EH (cell line): ENCODE data around the gene BRPF1.

ENCODE experiments used
- DNase-seq: peaks from one replicate; pipeline ENCODE4 v3.0.0-alpha.2; 2015; ENCODE audit warnings: low read depth

The BRPF1 gene

DNA sequence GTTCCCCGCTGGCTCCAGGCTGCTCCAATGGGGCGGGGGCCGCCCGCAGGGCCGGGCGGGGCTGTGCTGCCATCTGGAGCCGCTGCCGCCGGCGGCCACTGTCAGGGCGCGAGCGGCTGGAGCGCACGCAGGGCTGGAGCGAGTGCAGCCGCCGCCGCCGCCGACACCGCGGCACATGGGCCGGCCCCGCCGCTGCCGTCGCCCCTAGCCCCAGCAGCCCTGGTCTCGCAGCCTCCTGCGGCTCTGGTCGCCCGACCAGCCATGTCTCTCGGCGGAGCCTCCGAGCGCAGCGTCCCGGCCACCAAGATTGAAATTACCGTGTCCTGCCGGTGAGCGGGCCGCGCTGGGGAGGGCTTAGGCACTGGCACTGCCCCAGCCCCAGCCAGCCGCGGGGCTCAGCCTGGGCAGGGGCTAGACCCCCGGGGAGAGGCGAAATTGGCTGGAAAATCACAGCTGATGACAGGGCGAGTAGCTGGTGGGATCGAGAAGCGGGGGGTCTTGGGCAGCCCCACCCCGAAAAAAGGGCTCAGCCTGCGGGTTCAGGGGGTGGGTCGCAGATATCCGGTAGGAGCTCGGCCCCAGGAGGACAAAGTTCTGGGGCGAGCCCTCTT, 27.7 kb upstream of the BRPF1 start, which contains the start of gene CPNE9:
CPNE9 (plus strand) TSS at position 98 of the 611 bp plus-strand sequence; CDS start at position 262, 164 bp downstream.
- no peak for DNase-seq

DNA sequence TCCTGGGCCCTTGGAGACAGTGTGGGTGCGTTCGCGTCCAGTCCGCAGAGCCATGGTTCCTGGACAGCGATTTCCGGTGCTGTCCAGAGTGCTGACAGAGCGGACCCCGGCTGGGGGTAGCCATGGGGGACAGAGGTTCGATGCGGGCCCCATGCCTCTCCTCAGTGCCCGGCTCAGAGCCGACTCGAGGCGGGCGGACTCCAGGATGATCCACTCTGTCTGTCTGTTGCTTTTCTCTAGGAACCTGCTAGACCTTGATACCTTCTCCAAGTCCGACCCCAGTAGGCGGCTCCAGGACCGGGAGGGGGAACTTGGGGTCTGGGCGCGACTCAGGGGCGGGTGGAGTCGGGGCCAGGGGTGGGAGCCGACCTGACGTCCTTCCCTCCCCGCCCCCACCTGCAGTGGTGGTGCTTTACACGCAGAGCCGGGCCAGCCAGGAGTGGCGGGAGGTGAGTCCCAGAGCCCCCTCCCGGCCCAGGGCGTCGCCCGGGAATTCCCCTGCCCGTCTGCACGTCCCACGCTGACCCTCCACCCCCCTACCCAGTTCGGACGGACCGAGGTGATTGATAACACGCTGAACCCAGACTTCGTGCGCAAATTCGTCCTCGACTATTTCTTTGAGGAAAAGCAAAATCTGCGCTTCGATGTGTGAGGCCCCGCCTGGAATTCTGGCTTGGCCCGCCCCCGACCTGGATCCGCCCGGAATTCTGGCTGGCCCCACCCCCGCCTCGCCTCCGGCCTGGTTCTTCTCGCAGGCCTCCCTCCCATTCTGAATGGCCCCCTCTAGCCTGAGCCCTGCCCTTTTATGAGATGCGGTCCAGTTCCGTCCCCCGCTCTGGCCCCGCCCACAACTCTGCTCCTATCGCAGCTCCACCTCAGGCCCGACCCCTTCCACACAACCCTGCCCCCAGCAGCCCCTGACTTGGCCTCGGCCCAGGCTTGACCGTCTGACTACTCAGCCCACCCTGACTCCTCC, 26.9 kb upstream of the BRPF1 start:
- DNase-seq = peak; percentile 48

DNA sequence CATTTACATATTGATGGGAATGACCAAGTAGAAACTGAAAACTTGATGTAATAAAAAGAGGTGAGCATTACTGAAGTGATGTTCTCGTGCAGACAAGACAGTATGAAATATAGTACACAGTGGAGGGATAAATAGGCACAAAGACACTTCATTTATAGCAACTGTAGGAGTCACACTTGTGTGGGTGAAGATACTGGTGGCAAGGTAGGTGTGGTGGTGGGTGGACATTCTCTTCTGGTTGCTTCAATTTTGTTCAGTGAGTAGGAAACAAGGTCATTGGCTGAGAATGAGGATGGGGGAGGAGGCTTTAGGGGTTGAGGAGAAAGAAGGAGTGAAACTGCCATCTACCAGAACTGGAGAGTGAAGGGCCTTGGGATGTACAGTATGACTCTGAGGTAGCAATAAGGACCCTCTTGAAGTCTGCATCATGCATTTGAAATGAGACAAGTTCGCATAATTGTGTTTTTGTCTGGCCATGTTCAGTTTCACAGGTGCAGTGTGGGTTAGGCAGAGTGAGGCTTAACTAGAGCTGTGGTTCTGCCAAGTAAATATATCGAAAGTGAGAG, 21.3 kb upstream of the BRPF1 start:
- DNase-seq = no peak

DNA sequence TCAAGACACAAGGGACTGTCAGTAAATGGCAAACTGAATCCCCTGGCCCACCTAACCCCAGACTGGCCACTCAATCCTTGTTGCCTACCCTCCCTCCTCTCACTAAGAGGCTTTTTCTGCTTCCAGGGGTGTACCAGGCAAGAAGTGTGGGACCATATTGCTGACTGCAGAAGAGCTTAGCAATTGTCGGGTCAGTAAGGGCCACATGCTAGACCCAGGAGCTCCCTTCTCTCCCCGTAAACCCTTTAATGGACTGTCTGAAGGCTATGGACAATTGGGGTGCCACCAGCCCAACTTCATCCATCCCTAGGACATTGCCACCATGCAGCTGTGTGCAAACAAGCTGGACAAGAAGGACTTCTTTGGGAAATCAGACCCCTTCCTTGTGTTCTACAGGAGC, 19.1 kb upstream of the BRPF1 start:
- DNase-seq = no peak

DNA sequence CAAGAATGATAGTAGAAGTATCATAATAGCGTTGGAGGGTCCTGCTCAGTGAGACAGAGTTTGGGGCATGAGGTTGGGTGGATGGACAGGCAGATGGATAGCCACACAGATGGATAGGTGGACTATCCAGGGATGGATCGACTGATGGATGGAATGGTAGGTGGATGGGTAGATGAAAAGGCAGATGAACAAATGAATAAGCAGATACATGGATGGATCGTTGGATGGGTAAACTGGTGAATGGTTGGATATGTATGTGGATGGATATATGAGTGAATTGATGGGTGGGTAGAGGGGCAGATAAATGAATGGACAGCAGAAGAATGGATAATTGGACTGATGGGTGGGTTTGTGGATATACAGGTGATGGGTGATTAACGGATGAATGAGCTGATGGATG, 18.4 kb upstream of the BRPF1 start:
- no peak for DNase-seq

DNA sequence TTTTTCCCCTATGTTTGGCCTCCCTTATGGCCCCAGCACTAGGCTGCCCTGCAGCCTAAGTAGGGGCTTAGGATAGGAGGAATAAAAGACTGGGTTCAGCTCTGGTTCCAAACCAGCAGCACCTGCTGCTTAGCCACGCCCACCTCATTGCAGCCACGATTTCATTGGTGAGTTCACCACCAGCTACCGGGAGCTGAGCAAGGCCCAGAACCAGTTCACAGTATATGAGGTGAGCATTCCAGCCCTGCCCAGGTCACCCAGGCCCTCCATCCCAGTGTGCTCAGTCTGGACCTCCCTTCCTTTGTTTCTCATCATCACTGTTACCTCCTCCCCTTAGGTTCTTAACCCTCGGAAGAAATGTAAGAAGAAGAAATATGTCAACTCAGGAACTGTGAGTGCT, 16.4 kb upstream of the BRPF1 start:
- no peak for DNase-seq

DNA sequence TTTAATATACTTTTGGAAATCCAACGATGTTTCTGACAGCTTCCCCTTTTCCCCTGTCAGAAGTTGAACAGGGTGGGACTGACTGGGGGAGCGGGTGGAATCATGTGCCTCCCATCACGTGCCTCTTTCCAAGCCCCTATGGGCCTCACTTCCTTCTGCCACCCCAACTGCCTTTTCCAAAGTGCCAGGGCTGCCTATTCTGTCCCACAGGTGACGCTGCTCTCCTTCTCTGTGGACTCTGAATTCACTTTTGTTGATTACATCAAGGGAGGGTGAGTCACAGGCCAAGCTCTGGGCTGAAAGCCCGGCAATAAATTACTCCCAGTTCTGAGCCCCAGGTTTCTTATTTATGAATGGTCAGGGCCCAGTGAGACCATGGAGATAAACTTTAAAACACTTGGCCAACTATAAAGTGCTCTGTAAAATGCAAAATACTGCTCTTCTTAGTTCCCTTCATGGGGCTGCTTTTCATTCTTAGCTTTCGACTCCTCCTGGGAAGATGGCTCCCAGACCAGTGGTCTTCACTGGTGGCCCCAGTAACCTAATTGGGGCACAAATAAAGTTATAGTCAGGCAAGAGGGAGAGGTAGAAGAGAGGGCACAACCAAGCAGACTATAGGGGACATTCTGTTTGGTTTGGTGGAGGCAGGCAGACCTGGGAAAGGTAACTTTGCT, 15.6 kb upstream of the BRPF1 start:
- peak; percentile 90 for DNase-seq

DNA sequence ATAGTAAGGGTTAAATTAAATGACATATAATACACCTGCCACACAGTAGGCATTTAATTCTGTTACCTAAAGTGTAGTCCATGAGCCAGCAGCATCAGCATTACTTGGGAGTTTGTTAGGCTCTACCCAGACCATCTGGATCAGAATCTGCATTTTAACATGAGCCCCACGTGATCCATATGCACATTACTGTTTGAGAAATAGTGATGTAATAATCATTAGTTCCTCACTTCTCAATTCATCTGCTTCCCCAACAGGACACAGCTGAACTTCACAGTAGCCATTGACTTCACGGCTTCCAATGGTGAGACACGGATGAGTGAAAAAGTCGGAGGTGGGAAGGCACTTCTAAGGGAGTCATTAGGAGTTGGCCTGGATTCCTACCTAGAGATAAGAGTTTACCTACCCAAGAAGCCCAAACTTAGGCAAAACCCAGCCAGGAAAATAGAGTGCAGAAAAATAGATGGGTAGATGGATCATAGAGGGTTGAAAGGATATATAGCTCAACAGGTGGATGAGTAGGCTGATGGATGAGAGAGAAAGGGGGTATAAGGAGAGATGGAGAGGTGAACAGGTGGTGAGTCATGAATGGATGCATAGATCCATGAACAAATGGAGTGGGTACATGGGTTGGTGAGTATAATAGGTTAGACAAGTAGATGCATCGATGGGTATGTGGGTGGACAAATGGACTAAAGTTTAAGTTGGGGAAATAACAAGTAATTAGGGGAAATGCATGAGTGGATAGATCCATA, 14.6 kb upstream of the BRPF1 start:
- DNase-seq = no peak

DNA sequence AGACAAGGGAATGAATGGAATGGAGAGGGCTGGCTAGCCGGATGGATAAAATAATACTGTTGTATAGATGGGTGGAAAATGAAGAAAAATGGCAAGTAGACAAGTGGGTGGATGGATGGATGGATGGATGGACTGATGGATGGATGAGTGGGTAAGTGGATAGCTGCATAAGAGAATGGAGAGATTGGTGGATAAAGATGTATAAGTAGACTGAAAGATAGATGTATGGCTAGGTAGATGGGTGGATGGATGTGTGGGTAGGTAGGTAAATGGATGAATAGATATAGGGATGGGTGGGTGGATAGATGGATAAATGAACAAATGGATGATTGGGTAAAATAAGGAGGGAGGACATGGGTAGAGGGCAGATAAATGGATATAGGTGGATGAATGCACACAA, 14.0 kb upstream of the BRPF1 start:
- DNase-seq = no peak

DNA sequence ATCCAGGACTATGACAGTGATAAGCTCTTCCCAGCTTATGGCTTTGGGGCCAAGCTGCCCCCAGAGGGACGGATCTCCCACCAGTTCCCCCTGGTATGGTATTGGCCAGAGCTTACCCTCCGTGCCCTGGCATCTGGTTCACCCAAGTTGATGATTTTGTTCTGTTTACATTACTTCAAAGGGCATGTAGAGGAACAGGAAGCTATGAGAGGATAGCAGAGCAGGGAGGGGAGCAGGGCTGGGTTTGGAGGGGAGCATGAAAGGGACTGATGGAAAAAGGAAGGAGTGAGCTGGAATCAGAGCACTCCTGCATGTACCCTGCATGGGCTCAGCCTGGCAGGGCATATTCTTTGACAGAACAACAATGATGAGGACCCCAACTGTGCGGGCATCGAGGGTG, 13.4 kb upstream of the BRPF1 start:
- DNase-seq = no peak

DNA sequence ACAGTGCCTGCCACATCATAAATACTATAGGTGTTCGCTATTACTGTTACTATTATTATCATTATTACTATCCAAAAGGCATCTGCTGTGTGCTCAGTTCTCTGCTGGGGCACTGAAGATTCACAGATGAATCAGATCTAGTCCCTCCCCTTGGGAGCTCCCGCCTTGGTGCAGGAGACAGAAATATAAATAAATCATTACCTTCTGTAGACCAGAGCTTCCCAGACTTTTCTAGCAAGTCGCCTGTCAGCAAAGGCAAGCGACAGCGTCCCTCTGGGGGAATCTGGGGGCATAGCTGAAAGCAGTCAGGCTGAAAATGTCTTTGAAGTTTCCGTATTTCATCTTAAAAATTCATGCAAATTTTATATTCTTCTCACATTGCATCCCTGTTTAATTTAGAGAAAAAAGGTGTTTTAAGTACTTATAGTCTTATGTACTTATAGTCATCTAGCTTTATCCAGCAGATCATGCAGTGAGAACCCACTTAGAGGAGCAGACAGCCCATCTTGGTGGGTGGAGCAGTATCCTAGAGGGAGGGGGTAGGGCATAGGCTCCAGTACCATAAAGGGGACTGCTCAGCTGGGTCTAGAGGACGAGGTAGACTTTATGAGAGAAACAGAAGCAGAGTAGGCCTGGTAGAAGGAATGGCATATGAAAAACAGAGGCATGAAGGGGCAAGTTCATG, 10.4 kb upstream of the BRPF1 start:
- peak; percentile 34 for DNase-seq

DNA sequence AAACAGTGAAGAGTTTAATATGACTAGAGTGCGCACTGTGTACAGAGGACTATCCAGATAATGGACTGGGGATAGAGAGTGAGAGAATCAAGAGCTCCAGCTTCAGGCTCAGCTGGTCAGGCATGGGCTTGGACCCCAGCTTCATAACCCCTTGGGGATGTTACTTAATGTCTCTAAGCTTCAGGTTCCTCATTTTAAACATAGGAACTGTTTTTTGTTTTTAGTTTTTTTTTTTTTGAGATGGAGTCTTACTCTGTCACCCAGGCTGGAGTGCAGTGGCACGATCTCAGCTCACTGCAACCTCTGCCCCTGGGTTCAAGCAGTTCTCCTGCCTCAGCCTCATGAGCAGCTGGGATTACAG, 9.9 kb upstream of the BRPF1 start:
- no peak for DNase-seq

DNA sequence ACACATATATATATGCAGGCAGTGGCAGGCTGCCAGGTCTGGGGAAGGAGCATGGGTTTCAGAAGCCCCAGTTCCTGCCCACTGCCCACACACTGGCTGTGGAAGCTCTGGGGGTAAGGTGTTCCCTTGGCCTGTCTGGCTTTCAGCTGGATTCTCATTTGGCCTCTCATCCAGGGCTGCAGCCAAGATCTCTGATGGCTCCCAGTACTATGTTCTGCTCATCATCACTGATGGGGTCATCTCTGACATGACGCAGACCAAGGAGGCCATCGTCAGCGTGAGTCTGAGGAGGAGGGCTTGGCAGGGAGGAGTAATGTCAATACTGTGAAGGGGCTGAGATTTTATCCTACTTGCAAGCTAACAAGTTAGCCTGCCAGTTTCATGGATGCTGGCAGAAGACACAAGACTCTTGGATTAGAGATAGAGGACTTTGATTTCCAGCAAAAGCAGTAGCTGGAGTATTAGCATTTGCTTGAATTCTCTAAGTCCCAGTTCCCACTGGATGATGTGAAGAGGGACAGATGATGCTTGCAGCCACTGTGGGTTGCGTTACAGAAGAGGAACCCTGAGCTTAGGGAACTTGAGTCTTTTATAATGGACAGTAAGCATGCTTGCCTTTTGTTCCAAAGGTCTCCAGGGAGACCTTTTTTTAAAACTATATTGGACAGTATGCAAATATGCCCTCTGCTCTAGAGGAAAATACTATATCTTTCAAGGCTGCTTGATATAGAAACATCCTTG, 5.6 kb upstream of the BRPF1 start:
- DNase-seq = no peak

DNA sequence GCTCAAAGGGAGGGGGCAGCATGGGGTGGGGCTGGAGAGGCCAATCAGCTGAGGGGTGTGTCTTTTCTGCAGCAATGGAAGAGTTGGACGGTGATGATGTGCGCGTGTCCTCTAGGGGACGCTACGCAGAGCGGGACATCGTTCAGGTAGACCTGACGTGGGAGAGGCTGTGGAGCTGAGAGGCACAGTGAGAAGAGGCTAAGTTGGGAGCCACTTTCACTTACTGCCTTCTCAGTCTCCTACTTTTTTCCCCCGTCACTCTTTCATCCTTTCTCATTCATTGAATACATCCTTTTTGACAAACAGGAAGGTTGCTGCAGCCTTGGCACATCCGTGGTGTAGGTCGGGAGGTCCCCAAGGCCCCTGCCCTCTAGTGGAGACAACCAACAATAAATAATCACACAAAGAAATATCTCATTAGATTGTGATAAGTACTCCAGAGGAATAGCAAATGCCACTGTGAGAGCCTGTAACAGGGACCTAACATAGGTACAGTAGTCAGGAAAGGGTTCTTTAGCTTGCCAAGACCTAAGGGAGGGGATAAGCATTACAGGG, 4.4 kb upstream of the BRPF1 start:
- peak; percentile 23 for DNase-seq

DNA sequence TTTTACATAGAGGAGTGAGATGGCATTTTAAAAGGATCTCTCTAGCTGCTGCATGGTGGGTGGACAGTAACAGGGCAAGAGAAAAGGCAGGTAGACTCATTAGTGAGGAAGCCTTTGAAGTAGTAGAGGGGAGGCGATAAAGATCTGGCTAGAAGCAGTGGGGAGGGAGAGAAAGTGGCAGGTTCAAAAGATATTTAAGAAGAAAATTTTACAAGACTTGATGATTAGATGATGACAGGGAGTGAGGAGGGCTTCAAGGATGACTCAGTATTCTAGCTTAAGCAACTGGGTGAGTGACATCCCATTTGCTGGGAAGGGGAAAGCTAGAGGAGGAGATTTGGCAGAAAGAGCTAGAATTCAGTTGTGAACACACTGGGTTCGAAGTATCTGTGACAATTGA, 3.8 kb upstream of the BRPF1 start:
- peak; percentile 34 for DNase-seq

DNA sequence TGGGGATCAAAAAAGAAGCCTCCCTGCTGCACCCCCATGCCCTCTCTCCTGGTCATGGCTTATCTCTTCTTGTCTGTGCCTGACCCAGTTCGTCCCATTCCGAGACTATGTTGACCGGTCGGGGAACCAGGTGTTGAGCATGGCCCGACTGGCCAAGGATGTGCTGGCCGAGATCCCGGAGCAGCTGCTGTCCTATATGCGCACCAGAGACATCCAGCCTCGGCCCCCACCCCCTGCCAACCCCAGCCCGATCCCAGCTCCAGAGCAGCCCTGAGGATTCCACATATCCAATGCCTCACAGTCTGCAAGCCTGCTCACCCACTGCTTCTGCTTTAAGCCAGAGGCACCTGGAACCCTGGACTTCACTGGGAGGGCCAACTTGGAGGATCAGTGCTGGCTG, 2.1 kb upstream of the BRPF1 start:
- DNase-seq = no peak

DNA sequence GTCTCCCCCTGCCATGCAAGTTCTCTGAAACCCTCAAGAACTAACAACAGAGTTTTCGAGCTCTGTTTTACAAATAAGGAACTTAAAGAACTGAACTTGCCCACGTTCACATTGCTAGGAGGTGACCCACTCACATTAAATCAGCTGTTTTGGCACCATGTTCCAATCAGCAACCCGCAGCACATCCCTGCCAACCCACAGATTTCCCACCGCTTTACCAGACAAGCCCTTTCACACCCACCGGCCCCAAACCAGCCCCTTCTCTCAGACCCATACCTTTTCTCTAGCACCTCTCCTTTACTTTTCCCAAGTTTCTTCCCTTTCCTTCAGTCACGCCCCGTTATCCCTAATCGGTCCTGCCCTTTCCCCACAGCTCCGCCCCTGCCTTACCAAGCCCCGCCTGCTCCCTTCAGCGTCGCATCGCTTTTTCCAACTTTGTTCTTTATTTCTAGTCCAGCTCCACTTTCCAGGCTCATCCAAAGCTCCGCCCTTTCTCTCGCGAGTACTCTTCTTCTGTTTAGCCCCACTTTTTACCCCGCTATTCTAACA, 804 bp upstream of the BRPF1 start:
- no peak for DNase-seq

DNA sequence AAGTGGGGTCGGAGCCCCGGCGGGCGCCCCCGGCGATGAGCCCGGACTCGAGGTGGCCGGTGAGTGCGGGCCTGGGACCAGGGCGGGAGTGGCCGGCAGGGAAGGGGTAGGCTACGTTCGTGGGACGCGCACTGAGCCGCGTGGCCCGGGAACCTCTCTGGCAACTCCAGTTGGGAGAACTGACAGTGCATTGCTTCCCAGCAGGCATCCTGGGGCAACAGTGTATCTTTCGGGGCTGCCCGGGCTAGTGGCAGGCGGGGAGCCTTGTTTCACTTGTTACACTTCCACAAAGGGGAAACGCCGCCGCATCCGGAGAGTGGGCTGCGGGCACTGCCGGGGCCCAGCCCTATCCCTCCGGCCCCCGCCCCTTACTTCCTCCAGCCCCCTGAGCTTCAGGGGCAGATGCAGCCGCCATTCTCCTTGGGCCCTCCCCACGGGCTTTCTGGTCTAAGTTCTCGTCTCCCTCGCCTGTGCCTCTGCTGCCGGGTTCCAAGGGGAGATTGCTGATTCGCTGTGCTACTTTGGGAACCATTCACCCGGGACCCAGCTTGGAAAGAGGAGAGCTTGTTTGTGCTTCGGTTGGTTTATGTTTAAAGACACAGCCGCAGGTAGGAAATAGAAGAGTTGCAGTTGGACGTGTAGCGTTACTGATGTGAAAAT, 675 bp downstream of the BRPF1 start:
- DNase-seq = peak; percentile 21

DNA sequence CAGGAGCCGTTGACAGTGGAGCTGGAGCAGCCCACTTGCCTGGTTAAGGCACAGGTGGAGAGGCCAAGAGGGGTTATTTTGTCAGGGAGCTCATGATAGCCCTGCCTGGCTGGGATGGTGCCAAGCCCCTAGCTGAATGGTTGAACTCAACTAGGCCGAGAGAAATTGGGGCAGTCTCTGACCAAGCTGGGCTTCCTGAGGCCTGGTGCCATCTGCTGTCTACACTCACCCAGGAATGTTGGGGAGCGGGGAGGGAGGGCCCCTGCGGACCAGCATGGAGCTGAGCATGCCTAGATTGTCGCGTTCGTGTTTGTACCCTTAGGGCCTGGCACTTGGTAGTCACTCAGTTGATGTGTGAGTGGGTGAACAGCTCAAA, 1.2 kb downstream of the BRPF1 start:
- peak; percentile 47 for DNase-seq
